ENCODE data around the gene KIAA2012. TPM values are rescaled to one million over a fixed set of nuclear protein-coding genes. Genes with fewer than 3 reads are reported as not detected.

Gene KIAA2012
- total and polyA plus RNA-seq, 2 of the 8 experiments (the other 6 are each of a cell fraction or from before 2014, with no cell fraction given): not detected

DNA sequence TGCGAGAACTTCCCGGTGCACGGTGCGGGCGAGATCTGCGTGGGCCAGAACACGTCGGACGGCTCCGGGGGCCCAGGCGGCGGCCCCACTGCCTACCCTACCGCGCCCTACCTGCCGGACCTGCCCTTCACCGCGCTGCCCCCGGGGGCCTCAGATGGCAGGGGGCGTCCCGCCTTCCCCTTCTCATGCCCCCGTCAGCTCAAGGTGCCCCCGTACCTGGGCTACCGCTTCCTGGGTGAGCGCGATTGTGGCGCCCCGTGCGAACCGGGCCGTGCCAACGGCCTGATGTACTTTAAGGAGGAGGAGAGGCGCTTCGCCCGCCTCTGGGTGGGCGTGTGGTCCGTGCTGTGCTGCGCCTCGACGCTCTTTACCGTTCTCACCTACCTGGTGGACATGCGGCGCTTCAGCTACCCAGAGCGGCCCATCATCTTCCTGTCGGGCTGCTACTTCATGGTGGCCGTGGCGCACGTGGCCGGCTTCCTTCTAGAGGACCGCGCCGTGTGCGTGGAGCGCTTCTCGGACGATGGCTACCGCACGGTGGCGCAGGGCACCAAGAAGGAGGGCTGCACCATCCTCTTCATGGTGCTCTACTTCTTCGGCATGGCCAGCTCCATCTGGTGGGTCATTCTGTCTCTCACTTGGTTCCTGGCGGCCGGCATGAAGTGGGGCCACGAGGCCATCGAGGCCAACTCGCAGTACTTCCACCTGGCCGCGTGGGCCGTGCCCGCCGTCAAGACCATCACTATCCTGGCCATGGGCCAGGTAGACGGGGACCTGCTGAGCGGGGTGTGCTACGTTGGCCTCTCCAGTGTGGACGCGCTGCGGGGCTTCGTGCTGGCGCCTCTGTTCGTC, 37.7 kb upstream of the KIAA2012 start (continued):
- TF ChIP-seq, protein P1, sequence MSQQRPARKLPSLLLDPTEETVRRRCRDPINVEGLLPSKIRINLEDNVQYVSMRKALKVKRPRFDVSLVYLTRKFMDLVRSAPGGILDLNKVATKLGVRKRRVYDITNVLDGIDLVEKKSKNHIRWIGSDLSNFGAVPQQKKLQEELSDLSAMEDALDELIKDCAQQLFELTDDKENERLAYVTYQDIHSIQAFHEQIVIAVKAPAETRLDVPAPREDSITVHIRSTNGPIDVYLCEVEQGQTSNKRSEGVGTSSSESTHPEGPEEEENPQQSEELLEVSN (IDR thresholded peaks at IDR 0.05): peak; percentile 65; the same call in 1 of the 2 replicates
- TF ChIP-seq TAF7 (optimal IDR thresholded peaks at IDR 0.05; ENCODE audit: borderline replicate concordance, low read depth, low read length) (peak; percentile 1), HDAC6 (IDR thresholded peaks at IDR 0.05; ENCODE audit: low read depth, low read length) (no peak), POLR2A (IDR thresholded peaks at IDR 0.05; ENCODE audit: control extremely low read depth in 1 of 2, low read depth in 2 of 2, low read length in 2 of 2) (peak in 1 of 2 experiments; percentile 50; a peak in 2 of 3 replicates), SAP30 (IDR thresholded peaks at IDR 0.05; ENCODE audit: insufficient read depth, insufficient replicate concordance, low read length) (peak; percentile 84), CTCF (IDR thresholded peaks at IDR 0.05; ENCODE audit: control extremely low read depth in 1 of 3, insufficient read depth in 1 of 3, low read depth in 1 of 3, low read length in 3 of 3) (peak; percentile 69 to 71 (median 69)), SIN3A (conservative IDR thresholded peaks at IDR 0.05 in 1 of 2, IDR thresholded peaks at IDR 0.05 in 1 of 2; ENCODE audit: low read depth in 1 of 2, low read length in 2 of 2) (0 out of 4 replicates have a peak, but pooled peaks of 1 of the 2 experiments have one; percentile 63), BRCA1 (IDR thresholded peaks at IDR 0.05; ENCODE audit: low read depth, low read length) (no peak), HDAC2 (IDR thresholded peaks at IDR 0.05; ENCODE audit: borderline replicate concordance in 1 of 2, low read depth in 2 of 2, low read length in 2 of 2) (peak in 1 of 2 experiments; percentile 32; a peak in 1 of 4 replicates), ATF2 (IDR thresholded peaks at IDR 0.05; ENCODE audit: low read length) (peak; percentile 33; the same call in 1 of the 2 replicates), YY1 (IDR thresholded peaks at IDR 0.05; ENCODE audit: low read depth, low read length) (no peak)
- TF ChIP-seq, protein P2, sequence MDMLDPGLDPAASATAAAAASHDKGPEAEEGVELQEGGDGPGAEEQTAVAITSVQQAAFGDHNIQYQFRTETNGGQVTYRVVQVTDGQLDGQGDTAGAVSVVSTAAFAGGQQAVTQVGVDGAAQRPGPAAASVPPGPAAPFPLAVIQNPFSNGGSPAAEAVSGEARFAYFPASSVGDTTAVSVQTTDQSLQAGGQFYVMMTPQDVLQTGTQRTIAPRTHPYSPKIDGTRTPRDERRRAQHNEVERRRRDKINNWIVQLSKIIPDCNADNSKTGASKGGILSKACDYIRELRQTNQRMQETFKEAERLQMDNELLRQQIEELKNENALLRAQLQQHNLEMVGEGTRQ (IDR thresholded peaks at IDR 0.05; ENCODE audit: low read length): no peak

All from H1 (cell line).